DOHH2 (cell line): ENCODE data around the gene GCC2.
A peak's percentile ranks its signal among the peaks of the same experiment; 100 is the strongest.

Experiments used
- EZH2phosphoT487 ChIP-seq: fragments of 200-600 bp; sonication (generic); IDR thresholded peaks from 2 replicates; pipeline ENCODE4 v1.6.1; 2017; ENCODE audit warnings: borderline replicate concordance, mild to moderate bottlenecking, antibody characterized with exemption, low read length, moderate library complexity, mixed read lengths
- TF ChIP-seq, protein P1 (sequence below): fragments of 200-600 bp; sonication (generic); IDR thresholded peaks from one replicate; pipeline ENCODE4 v1.5.1; 2014; ENCODE audit warnings: antibody characterized with exemption, mild to moderate bottlenecking, low read depth, low read length; ENCODE audit not compliant: poor library complexity, severe bottlenecking

DNA sequence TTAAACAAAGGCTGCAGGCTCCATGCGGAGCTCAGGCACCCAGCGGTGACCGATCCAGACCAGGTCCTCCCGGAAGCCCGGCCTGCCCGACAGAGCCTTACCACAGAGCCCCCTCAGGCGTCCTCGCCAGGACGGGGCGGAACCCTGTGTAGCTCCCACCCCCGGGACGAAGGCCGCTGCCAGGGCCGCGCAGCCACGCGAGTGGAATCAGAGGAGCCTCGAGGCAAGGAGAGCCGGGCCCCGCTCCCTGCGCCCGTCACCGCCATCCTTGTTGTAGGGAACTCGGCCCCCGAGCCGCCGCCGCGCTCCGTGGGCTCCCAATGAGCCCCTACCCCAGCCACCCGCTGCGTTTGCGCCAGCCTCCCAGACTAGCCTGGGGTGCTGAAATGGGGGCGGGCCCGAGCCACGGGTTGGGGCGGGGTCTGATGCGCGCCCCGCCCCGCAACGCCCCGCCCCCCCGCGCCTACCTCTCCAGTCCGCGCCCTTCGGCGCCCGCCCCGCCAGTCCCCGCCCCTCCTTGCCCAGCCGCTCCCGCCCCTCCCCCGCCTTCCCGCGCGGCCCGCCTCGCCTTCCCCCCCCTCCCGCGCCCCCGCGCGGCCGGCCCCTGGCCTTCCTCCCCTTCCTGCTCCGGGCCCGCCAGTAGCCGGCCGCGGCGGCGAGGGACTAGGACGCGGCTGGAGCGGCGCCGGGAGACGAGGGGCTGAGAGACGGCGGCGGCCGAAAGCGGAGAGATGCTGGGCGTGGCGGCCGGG lies 85.0 kb downstream of the GCC2 start, which contains the start of gene LIMS1:
- TF ChIP-seq, protein P1, sequence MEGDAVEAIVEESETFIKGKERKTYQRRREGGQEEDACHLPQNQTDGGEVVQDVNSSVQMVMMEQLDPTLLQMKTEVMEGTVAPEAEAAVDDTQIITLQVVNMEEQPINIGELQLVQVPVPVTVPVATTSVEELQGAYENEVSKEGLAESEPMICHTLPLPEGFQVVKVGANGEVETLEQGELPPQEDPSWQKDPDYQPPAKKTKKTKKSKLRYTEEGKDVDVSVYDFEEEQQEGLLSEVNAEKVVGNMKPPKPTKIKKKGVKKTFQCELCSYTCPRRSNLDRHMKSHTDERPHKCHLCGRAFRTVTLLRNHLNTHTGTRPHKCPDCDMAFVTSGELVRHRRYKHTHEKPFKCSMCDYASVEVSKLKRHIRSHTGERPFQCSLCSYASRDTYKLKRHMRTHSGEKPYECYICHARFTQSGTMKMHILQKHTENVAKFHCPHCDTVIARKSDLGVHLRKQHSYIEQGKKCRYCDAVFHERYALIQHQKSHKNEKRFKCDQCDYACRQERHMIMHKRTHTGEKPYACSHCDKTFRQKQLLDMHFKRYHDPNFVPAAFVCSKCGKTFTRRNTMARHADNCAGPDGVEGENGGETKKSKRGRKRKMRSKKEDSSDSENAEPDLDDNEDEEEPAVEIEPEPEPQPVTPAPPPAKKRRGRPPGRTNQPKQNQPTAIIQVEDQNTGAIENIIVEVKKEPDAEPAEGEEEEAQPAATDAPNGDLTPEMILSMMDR = peak; percentile 3
- no peak for TF ChIP-seq EZH2phosphoT487
